Left lung (tissue), 10 donors: ENCODE results near the gene FRY. TPM values are rescaled to one million over a fixed set of nuclear protein-coding genes. Genes with fewer than 3 reads are reported as not detected.

Source experiments
- ATAC-seq: fragments of 200-7000 bp; cut with Tn5 transposase; one replicate; pipeline ENCODE4 v1.9.1; 2020; ENCODE audit warnings: moderate library complexity
- DNase-seq, 4 donors: peaks; one replicate each; pipeline ENCODE4 v3.0.0-alpha.2; 2013 to 2020
- H3K27ac ChIP-seq, 2 donors: fragments of 200-600 bp; sonication (generic) in 1 of 2; one replicate each; pipeline versions ENCODE4 v1.5.0 to v1.8.0; 2020 to 2021
- H3K27me3 ChIP-seq, 2 donors: fragments of 200-600 bp; sonication (generic) in 1 of 2; one replicate each; pipeline versions ENCODE4 v1.5.0 to v1.8.0; 2020 to 2021
- H3K36me3 ChIP-seq, 2 donors: fragments of 200-600 bp; sonication (generic) in 1 of 2; one replicate each; pipeline versions ENCODE4 v1.5.0 to v1.8.0; 2020 to 2021
- H3K4me1 ChIP-seq, 2 donors: fragments of 200-600 bp; one replicate each; pipeline ENCODE4 v1.8.0; 2021
- H3K4me3 ChIP-seq, 2 donors: fragments of 200-600 bp; sonication (generic) in 1 of 2; one replicate each; pipeline versions ENCODE4 v1.5.0 to v1.8.0; 2020 to 2021; ENCODE audit warnings: mild to moderate bottlenecking in 1 of 2
- H3K9me3 ChIP-seq, 2 donors: fragments of 200-600 bp; sonication (generic) in 1 of 2; one replicate each; pipeline versions ENCODE4 v1.5.0 to v1.8.0; 2020 to 2021
- CTCF ChIP-seq, 2 donors: fragments of 200-600 bp; sonication (generic) in 1 of 2; IDR thresholded peaks; one replicate each; pipeline versions ENCODE4 v1.5.0 to v1.8.0; 2021; ENCODE audit warnings: antibody characterized with exemption in 2 of 2
- intact Hi-C, 2 donors: fragments of 100-400 bp; cut with DNase I; formaldehyde crosslinking; loops; one replicate each; pipeline versions ENCODE4 v1.11.2 to v1.14.2; 2022
- polyA plus RNA-seq, 6 donors: library from polyadenylated mRNA; unstranded; fragments of 120-200 nt; gene quantifications; one replicate each; pipeline ENCODE4 v1.2.1, GENCODE V29; 2013; ENCODE audit not compliant: insufficient read length in 6 of 6
- total RNA-seq, 2 donors: library from RNA; stranded (reverse); fragmentation: NEBNext Ultra II Directional; extraction: Animal tissue kit (Norgen Biotek cat#: 25700); gene quantifications; one replicate each; pipeline ENCODE4 v1.2.1, GENCODE V29; 2021
- donor health status: DM: no; HTN: yes; CAD: no.
- donor health status: DM: no; HTN: no; CAD: no.

FRY gene
- total and polyA plus RNA-seq, 8 donors = 41.6 to 53.4 (median 49.2) TPM

GRCh38 chr13:32022311-32022710 is 9.3 kb upstream of the FRY start:
- Histone ChIP-seq H3K27me3 (no peaks in the 10 kb centered on the region), H3K4me1 (no peaks in the 10 kb centered on the region), H3K9me3 (no peaks in the 10 kb centered on the region), H3K4me3 (no peak overlapping the region), H3K27ac (no peak overlapping the region), H3K36me3 (no peaks in the 10 kb centered on the region)
- ATAC-seq (no peak), DNase-seq (no peak)
- TF ChIP-seq CTCF (IDR thresholded peaks at IDR 0.05) = no peak
- intact Hi-C loops = no loop called here

GRCh38 chr13:32023096-32023495 is 8.5 kb upstream of the FRY start:
- intact Hi-C loops = no loop called here
- H3K36me3 ChIP-seq = no peaks in the 10 kb centered on the region
- DNase-seq (no peak), ATAC-seq (no peak)
- no peaks in the 10 kb centered on the region for H3K27me3 ChIP-seq
- TF ChIP-seq CTCF (IDR thresholded peaks at IDR 0.05) = no peak
- H3K27ac ChIP-seq = no peak overlapping the region
- no peaks in the 10 kb centered on the region for H3K4me1 ChIP-seq
- H3K9me3 ChIP-seq = no peaks in the 10 kb centered on the region
- H3K4me3 ChIP-seq = no peak overlapping the region

- peak in 1 of 2 donors; percentile 11 for TF ChIP-seq CTCF (IDR thresholded peaks at IDR 0.05)
- Histone ChIP-seq H3K9me3 (no peaks in the 10 kb centered on the region), H3K4me1 (no peaks in the 10 kb centered on the region), H3K27me3 (no peaks in the 10 kb centered on the region), H3K36me3 (no peaks in the 10 kb centered on the region), H3K4me3 (no peak overlapping the region), H3K27ac (no peak overlapping the region)
- ATAC-seq = no peak
- intact Hi-C loops = no loop called here
- DNase-seq = no peak
These were observed 7.9 kb upstream of the FRY start for GRCh38 chr13:32023698-32024097.

- Histone ChIP-seq H3K9me3 (no peaks in the 10 kb centered on the region), H3K27me3 (no peaks in the 10 kb centered on the region), H3K4me1 (no peaks in the 10 kb centered on the region), H3K27ac (no peak overlapping the region), H3K4me3 (no peak overlapping the region), H3K36me3 (no peaks in the 10 kb centered on the region)
- ATAC-seq = no peak
- no peak for DNase-seq
- TF ChIP-seq CTCF (IDR thresholded peaks at IDR 0.05) = no peak
- intact Hi-C loops = no loop called here
These were observed 6.8 kb upstream of the FRY start for GRCh38 chr13:32024750-32025149.

GRCh38 chr13:32025730-32026129 is 5.8 kb upstream of the FRY start:
- Histone ChIP-seq H3K36me3 (no peaks in the 10 kb centered on the region), H3K4me1 (peaks cover 0 to 5% of the 10 kb centered on the region in 2 donors), H3K4me3 (no peak overlapping the region), H3K9me3 (no peaks in the 10 kb centered on the region), H3K27me3 (no peaks in the 10 kb centered on the region), H3K27ac (no peak overlapping the region)
- intact Hi-C loops = no loop called here
- DNase-seq (no peak), ATAC-seq (no peak)
- TF ChIP-seq CTCF (IDR thresholded peaks at IDR 0.05) = no peak
